RWPE2 (cell line): ENCODE results near the gene TBX1.

Experiments used
- ATAC-seq: fragments of 200-7000 bp; cut with Tn5 transposase; 3 replicates; pipeline ENCODE4 v1.9.1; 2021; ENCODE audit warnings: low read depth
- DNase-seq: peaks from one replicate; pipeline ENCODE4 v3.0.0-alpha.2; 2020; ENCODE audit warnings: low spot score
- H3K27ac ChIP-seq: fragments of 450-650 bp; 2 replicates; pipeline ENCODE4 v1.5.1; 2017; ENCODE audit warnings: mild to moderate bottlenecking; ENCODE audit not compliant: poor library complexity, severe bottlenecking
- H3K27me3 ChIP-seq: fragments of 250-450 bp; sonication (Bioruptor Pico); 2 replicates; pipeline ENCODE4 v1.5.1; 2021; ENCODE audit warnings: mild to moderate bottlenecking, moderate library complexity; ENCODE audit not compliant: insufficient read depth, poor library complexity, severe bottlenecking
- H3K36me3 ChIP-seq: fragments of 250-450 bp; sonication (Bioruptor Pico); 2 replicates; pipeline ENCODE4 v1.5.1; 2020; ENCODE audit warnings: low read depth, mild to moderate bottlenecking, moderate library complexity
- H3K4me1 ChIP-seq: fragments of 250-450 bp; sonication (Bioruptor Pico); 2 replicates; pipeline ENCODE4 v1.5.1; 2021; ENCODE audit warnings: mild to moderate bottlenecking, moderate library complexity; ENCODE audit not compliant: insufficient read depth, poor library complexity, severe bottlenecking
- H3K4me3 ChIP-seq: fragments of 250-450 bp; sonication (Bioruptor Pico); 2 replicates; pipeline ENCODE4 v1.5.1; 2021; ENCODE audit warnings: mild to moderate bottlenecking, moderate library complexity; ENCODE audit not compliant: severe bottlenecking
- H3K9me3 ChIP-seq: fragments of 250-450 bp; sonication (Bioruptor Pico); 2 replicates; pipeline ENCODE4 v1.5.1; 2021; ENCODE audit warnings: mild to moderate bottlenecking, moderate library complexity; ENCODE audit not compliant: severe bottlenecking
- CTCF ChIP-seq: fragments of 450-650 bp; IDR thresholded peaks from one replicate; pipeline ENCODE4 v1.5.1; 2017; ENCODE audit warnings: mild to moderate bottlenecking, moderate library complexity; ENCODE audit not compliant: poor library complexity, severe bottlenecking

TBX1 gene

GRCh38 chr22:19715188-19715930 lies 45.2 kb upstream of the TBX1 start:
- no peaks in the 10 kb centered on the region for H3K27me3 ChIP-seq
- H3K4me1 ChIP-seq = no peaks in the 10 kb centered on the region
- TF ChIP-seq CTCF = no peak
- no peak for ATAC-seq
- no peak overlapping the region for H3K27ac ChIP-seq
- DNase-seq = no peak
- no peaks in the 10 kb centered on the region for H3K9me3 ChIP-seq
- H3K36me3 ChIP-seq = no peaks in the 10 kb centered on the region
- peak overlapping the region; percentile 47 for H3K4me3 ChIP-seq

- Histone ChIP-seq H3K27ac (no peak overlapping the region), H3K27me3 (no peaks in the 10 kb centered on the region), H3K4me3 (no peak overlapping the region), H3K9me3 (no peaks in the 10 kb centered on the region), H3K4me1 (no peaks in the 10 kb centered on the region), H3K36me3 (no peaks in the 10 kb centered on the region)
- no peak for DNase-seq
- no peak for ATAC-seq
- no peak for TF ChIP-seq CTCF
These were observed 44.3 kb upstream of the TBX1 start for GRCh38 chr22:19716041-19716828.

GRCh38 chr22:19716829-19717105 lies 43.8 kb upstream of the TBX1 start:
- no peak for TF ChIP-seq CTCF
- no peak overlapping the region for H3K4me3 ChIP-seq
- no peaks in the 10 kb centered on the region for H3K27me3 ChIP-seq
- no peaks in the 10 kb centered on the region for H3K9me3 ChIP-seq
- H3K27ac ChIP-seq = no peak overlapping the region
- H3K4me1 ChIP-seq = no peaks in the 10 kb centered on the region
- ATAC-seq (no peak), DNase-seq (no peak)
- no peaks in the 10 kb centered on the region for H3K36me3 ChIP-seq

- ATAC-seq (no peak), DNase-seq (no peak)
- Histone ChIP-seq H3K4me3 (no peak overlapping the region), H3K9me3 (no peaks in the 10 kb centered on the region), H3K27me3 (no peaks in the 10 kb centered on the region), H3K4me1 (no peaks in the 10 kb centered on the region), H3K27ac (no peak overlapping the region), H3K36me3 (no peaks in the 10 kb centered on the region)
- no peak for TF ChIP-seq CTCF
These were observed 43.4 kb upstream of the TBX1 start for GRCh38 chr22:19717181-19717580.
